ENCODE results near the gene IQGAP2. TPM values are rescaled to one million over a fixed set of nuclear protein-coding genes. Genes with fewer than 3 reads are reported as not detected.

The IQGAP2 gene
- total and polyA plus RNA-seq, 9 of the 15 experiments (the other 6 are each of a cell fraction or from before 2014, with no cell fraction given), result 8.7 to 23.2 (median 17.4) TPM

DNA sequence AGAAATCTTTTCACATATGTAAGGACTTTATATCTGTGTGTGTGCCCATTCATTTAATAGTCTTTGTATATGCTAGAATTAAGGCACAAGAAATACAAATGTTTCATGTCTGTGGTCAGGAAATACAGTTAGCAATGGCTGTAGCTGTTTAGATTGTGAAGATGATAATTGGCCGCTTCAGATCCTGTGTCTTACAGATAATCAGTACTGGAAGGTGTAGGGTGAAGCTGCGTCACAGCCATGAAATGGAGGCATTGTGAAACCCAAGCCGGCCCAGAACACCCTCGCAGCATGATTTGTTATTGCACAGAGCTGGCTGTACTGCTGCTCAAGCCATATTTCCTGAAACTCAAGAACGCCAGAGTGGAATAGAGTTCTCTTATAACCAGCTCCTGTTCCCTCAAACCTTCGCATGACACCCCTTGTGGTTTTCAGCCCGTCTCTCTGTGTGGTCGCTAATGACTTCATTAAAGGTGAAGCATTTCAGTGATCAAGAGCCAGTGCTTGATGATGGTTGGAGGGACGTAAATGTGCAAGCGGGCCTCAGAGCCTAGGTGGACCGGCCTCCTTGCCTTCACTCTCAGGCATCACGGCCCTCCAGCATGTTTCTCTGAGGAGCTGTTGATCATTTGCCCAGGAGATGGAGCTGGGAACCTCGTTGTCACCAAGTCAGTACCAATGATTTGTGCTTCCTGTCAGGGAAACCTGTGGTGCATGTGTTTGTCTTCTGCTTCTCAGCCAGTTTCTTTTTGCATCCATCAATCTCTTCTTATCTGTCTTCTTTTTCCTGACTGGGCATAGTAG, 140.0 kb downstream of the IQGAP2 start (continued):
- TF ChIP-seq ETV1 (tag; conservative IDR thresholded peaks at IDR 0.05; ENCODE audit: low read depth) (peak; percentile 59; the same call in 1 of the 2 replicates), NFATC3 (IDR thresholded peaks at IDR 0.05) (no peak), FOSL1 (tag; conservative IDR thresholded peaks at IDR 0.05) (peak; percentile 51), BRD9 (IDR thresholded peaks at IDR 0.05; ENCODE audit: low read depth, partially characterized antibody) (no peak), TAL1 (IDR thresholded peaks at IDR 0.05) (peak; percentile 73), NRF1 (conservative IDR thresholded peaks at IDR 0.05 in 1 of 2, IDR thresholded peaks at IDR 0.05 in 1 of 2) (0 out of 4 replicates have a peak, but pooled peaks of 1 of the 2 experiments have one; percentile 31), BHLHE40 (IDR thresholded peaks at IDR 0.05; ENCODE audit: low read length) (no peak), ZSCAN32 (CRISPR knock-in tag; IDR thresholded peaks at IDR 0.05) (no peak), ZFP36 (IDR thresholded peaks at IDR 0.05; ENCODE audit: low read depth, low read length, partially characterized antibody) (no peak)
- TF ChIP-seq, protein P1, sequence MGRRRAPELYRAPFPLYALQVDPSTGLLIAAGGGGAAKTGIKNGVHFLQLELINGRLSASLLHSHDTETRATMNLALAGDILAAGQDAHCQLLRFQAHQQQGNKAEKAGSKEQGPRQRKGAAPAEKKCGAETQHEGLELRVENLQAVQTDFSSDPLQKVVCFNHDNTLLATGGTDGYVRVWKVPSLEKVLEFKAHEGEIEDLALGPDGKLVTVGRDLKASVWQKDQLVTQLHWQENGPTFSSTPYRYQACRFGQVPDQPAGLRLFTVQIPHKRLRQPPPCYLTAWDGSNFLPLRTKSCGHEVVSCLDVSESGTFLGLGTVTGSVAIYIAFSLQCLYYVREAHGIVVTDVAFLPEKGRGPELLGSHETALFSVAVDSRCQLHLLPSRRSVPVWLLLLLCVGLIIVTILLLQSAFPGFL (CRISPR knock-in tag; IDR thresholded peaks at IDR 0.05), result no peak
- TF ChIP-seq, protein P2, sequence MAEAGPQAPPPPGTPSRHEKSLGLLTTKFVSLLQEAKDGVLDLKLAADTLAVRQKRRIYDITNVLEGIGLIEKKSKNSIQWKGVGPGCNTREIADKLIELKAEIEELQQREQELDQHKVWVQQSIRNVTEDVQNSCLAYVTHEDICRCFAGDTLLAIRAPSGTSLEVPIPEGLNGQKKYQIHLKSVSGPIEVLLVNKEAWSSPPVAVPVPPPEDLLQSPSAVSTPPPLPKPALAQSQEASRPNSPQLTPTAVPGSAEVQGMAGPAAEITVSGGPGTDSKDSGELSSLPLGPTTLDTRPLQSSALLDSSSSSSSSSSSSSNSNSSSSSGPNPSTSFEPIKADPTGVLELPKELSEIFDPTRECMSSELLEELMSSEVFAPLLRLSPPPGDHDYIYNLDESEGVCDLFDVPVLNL (CRISPR knock-in tag; IDR thresholded peaks at IDR 0.05; ENCODE audit: low read depth), result no peak
- TF ChIP-seq, protein P3, sequence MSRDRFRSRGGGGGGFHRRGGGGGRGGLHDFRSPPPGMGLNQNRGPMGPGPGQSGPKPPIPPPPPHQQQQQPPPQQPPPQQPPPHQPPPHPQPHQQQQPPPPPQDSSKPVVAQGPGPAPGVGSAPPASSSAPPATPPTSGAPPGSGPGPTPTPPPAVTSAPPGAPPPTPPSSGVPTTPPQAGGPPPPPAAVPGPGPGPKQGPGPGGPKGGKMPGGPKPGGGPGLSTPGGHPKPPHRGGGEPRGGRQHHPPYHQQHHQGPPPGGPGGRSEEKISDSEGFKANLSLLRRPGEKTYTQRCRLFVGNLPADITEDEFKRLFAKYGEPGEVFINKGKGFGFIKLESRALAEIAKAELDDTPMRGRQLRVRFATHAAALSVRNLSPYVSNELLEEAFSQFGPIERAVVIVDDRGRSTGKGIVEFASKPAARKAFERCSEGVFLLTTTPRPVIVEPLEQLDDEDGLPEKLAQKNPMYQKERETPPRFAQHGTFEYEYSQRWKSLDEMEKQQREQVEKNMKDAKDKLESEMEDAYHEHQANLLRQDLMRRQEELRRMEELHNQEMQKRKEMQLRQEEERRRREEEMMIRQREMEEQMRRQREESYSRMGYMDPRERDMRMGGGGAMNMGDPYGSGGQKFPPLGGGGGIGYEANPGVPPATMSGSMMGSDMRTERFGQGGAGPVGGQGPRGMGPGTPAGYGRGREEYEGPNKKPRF (IDR thresholded peaks at IDR 0.05; ENCODE audit: low read depth, low read length), result no peak
- TF ChIP-seq, protein P4, sequence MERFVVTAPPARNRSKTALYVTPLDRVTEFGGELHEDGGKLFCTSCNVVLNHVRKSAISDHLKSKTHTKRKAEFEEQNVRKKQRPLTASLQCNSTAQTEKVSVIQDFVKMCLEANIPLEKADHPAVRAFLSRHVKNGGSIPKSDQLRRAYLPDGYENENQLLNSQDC (CRISPR knock-in tag; IDR thresholded peaks at IDR 0.05), result no peak
- TF ChIP-seq, protein P5, sequence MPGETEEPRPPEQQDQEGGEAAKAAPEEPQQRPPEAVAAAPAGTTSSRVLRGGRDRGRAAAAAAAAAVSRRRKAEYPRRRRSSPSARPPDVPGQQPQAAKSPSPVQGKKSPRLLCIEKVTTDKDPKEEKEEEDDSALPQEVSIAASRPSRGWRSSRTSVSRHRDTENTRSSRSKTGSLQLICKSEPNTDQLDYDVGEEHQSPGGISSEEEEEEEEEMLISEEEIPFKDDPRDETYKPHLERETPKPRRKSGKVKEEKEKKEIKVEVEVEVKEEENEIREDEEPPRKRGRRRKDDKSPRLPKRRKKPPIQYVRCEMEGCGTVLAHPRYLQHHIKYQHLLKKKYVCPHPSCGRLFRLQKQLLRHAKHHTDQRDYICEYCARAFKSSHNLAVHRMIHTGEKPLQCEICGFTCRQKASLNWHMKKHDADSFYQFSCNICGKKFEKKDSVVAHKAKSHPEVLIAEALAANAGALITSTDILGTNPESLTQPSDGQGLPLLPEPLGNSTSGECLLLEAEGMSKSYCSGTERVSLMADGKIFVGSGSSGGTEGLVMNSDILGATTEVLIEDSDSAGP (CRISPR knock-in tag; IDR thresholded peaks at IDR 0.05), result no peak
- TF ChIP-seq, protein P6, sequence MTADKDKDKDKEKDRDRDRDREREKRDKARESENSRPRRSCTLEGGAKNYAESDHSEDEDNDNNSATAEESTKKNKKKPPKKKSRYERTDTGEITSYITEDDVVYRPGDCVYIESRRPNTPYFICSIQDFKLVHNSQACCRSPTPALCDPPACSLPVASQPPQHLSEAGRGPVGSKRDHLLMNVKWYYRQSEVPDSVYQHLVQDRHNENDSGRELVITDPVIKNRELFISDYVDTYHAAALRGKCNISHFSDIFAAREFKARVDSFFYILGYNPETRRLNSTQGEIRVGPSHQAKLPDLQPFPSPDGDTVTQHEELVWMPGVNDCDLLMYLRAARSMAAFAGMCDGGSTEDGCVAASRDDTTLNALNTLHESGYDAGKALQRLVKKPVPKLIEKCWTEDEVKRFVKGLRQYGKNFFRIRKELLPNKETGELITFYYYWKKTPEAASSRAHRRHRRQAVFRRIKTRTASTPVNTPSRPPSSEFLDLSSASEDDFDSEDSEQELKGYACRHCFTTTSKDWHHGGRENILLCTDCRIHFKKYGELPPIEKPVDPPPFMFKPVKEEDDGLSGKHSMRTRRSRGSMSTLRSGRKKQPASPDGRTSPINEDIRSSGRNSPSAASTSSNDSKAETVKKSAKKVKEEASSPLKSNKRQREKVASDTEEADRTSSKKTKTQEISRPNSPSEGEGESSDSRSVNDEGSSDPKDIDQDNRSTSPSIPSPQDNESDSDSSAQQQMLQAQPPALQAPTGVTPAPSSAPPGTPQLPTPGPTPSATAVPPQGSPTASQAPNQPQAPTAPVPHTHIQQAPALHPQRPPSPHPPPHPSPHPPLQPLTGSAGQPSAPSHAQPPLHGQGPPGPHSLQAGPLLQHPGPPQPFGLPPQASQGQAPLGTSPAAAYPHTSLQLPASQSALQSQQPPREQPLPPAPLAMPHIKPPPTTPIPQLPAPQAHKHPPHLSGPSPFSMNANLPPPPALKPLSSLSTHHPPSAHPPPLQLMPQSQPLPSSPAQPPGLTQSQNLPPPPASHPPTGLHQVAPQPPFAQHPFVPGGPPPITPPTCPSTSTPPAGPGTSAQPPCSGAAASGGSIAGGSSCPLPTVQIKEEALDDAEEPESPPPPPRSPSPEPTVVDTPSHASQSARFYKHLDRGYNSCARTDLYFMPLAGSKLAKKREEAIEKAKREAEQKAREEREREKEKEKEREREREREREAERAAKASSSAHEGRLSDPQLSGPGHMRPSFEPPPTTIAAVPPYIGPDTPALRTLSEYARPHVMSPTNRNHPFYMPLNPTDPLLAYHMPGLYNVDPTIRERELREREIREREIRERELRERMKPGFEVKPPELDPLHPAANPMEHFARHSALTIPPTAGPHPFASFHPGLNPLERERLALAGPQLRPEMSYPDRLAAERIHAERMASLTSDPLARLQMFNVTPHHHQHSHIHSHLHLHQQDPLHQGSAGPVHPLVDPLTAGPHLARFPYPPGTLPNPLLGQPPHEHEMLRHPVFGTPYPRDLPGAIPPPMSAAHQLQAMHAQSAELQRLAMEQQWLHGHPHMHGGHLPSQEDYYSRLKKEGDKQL (CRISPR knock-in tag; IDR thresholded peaks at IDR 0.05; ENCODE audit: borderline replicate concordance), result no peak
